ENCODE data around the gene KCNMA1.

KCNMA1 gene

DNA sequence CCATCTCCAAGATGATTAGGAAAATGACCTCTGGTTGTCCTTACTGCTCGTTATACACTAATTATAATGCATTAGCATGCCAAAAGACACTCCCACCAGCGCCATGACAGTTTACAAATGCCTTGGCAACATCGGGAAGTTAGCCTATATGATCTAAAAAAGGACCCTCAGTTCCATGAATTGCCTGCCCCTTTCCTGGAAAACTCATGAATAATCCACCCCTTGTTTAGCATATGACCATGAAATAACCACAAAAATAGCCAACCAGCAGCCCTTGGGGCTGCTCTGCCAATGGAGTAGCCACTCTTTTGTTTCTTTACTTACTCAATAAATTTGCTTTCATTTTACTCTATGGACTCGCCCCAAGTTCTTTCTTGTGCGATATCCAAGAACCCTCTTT, 41.6 kb upstream of the KCNMA1 start:
- TF ChIP-seq ZBTB7A (IDR thresholded peaks at IDR 0.05; ENCODE audit: low read depth) (no peak), FOXM1 (IDR thresholded peaks at IDR 0.05; ENCODE audit: borderline replicate concordance, low read depth) (no peak), CREB1 (IDR thresholded peaks at IDR 0.05; ENCODE audit: low read depth) (no peak), CEBPB (IDR thresholded peaks at IDR 0.05) (no peak), TCF12 (IDR thresholded peaks at IDR 0.05; ENCODE audit: low read depth) (no peak), RAD21 (IDR thresholded peaks at IDR 0.05; ENCODE audit: low read depth) (no peak), YY1 (IDR thresholded peaks at IDR 0.05; ENCODE audit: low read depth) (no peak), EGR1 (IDR thresholded peaks at IDR 0.05) (no peak), EP300 (IDR thresholded peaks at IDR 0.05; ENCODE audit: borderline replicate concordance) (no peak), NFIC (IDR thresholded peaks at IDR 0.05) (no peak)
- TF ChIP-seq, protein P1, sequence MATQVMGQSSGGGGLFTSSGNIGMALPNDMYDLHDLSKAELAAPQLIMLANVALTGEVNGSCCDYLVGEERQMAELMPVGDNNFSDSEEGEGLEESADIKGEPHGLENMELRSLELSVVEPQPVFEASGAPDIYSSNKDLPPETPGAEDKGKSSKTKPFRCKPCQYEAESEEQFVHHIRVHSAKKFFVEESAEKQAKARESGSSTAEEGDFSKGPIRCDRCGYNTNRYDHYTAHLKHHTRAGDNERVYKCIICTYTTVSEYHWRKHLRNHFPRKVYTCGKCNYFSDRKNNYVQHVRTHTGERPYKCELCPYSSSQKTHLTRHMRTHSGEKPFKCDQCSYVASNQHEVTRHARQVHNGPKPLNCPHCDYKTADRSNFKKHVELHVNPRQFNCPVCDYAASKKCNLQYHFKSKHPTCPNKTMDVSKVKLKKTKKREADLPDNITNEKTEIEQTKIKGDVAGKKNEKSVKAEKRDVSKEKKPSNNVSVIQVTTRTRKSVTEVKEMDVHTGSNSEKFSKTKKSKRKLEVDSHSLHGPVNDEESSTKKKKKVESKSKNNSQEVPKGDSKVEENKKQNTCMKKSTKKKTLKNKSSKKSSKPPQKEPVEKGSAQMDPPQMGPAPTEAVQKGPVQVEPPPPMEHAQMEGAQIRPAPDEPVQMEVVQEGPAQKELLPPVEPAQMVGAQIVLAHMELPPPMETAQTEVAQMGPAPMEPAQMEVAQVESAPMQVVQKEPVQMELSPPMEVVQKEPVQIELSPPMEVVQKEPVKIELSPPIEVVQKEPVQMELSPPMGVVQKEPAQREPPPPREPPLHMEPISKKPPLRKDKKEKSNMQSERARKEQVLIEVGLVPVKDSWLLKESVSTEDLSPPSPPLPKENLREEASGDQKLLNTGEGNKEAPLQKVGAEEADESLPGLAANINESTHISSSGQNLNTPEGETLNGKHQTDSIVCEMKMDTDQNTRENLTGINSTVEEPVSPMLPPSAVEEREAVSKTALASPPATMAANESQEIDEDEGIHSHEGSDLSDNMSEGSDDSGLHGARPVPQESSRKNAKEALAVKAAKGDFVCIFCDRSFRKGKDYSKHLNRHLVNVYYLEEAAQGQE (IDR thresholded peaks at IDR 0.05; ENCODE audit: low read depth): no peak
- TF ChIP-seq, protein P2, sequence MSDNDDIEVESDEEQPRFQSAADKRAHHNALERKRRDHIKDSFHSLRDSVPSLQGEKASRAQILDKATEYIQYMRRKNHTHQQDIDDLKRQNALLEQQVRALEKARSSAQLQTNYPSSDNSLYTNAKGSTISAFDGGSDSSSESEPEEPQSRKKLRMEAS (IDR thresholded peaks at IDR 0.05): no peak
- TF ChIP-seq, protein P3, sequence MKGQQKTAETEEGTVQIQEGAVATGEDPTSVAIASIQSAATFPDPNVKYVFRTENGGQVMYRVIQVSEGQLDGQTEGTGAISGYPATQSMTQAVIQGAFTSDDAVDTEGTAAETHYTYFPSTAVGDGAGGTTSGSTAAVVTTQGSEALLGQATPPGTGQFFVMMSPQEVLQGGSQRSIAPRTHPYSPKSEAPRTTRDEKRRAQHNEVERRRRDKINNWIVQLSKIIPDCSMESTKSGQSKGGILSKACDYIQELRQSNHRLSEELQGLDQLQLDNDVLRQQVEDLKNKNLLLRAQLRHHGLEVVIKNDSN (IDR thresholded peaks at IDR 0.05): no peak

DNA sequence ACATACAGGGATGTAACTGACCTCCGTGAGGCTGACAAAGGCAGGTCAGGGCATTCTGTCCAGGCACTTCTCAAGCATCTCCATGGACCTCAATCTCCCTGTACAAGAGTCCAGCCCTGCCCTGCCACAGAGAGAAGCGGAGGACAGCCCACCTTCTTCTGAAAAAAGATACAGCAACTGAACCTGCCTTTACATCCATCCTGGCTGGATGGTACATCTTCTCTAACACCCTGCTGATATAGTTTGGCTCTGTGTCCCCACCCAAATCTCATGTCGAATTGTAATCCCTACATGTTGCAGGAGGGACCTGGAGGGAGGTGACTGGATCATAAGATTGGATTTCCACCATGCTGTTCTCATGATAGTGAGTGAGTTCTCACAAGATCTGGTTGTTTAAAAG, 40.5 kb upstream of the KCNMA1 start:
- TF ChIP-seq, protein P1 (IDR thresholded peaks at IDR 0.05; ENCODE audit: low read depth): no peak
- TF ChIP-seq EP300 (IDR thresholded peaks at IDR 0.05; ENCODE audit: borderline replicate concordance) (no peak), YY1 (IDR thresholded peaks at IDR 0.05; ENCODE audit: low read depth) (no peak), TCF12 (IDR thresholded peaks at IDR 0.05; ENCODE audit: low read depth) (no peak), EGR1 (IDR thresholded peaks at IDR 0.05) (no peak), TEAD4 (IDR thresholded peaks at IDR 0.05) (no peak), ZBTB7A (IDR thresholded peaks at IDR 0.05; ENCODE audit: low read depth) (no peak), NFIC (IDR thresholded peaks at IDR 0.05) (no peak), CREB1 (IDR thresholded peaks at IDR 0.05; ENCODE audit: low read depth) (no peak)
- TF ChIP-seq, protein P2 (IDR thresholded peaks at IDR 0.05): no peak

DNA sequence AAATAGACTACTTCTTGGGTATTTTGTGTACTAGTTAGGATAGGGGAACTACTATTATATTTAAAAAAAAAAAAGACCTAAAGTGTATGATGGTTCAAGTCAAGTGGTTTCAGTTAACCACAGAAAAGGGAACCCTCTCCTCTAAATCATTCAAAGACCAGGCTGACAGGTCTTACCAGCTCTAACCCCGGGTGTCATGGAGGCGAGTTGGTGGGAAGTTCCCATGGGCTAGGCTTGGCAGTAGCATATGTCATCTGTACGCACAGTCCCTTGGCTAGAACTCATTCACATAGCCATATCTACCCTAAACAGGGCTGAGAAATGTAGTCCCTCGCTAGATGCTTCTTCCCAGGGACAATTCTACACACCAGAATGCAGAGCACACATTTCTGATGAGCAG, 37.7 kb upstream of the KCNMA1 start:
- TF ChIP-seq CREB1 (IDR thresholded peaks at IDR 0.05; ENCODE audit: low read depth) (no peak), NFIC (IDR thresholded peaks at IDR 0.05) (no peak), RAD21 (IDR thresholded peaks at IDR 0.05; ENCODE audit: low read depth) (no peak), EP300 (IDR thresholded peaks at IDR 0.05; ENCODE audit: borderline replicate concordance) (no peak), TEAD4 (IDR thresholded peaks at IDR 0.05) (no peak), YY1 (IDR thresholded peaks at IDR 0.05; ENCODE audit: low read depth) (no peak), EGR1 (IDR thresholded peaks at IDR 0.05) (no peak), TAF1 (IDR thresholded peaks at IDR 0.05; ENCODE audit: low read depth) (no peak), CEBPB (IDR thresholded peaks at IDR 0.05) (no peak)
- TF ChIP-seq, protein P3 (IDR thresholded peaks at IDR 0.05): no peak
- TF ChIP-seq, protein P1 (IDR thresholded peaks at IDR 0.05; ENCODE audit: low read depth): no peak
- TF ChIP-seq, protein P2 (IDR thresholded peaks at IDR 0.05): no peak

DNA sequence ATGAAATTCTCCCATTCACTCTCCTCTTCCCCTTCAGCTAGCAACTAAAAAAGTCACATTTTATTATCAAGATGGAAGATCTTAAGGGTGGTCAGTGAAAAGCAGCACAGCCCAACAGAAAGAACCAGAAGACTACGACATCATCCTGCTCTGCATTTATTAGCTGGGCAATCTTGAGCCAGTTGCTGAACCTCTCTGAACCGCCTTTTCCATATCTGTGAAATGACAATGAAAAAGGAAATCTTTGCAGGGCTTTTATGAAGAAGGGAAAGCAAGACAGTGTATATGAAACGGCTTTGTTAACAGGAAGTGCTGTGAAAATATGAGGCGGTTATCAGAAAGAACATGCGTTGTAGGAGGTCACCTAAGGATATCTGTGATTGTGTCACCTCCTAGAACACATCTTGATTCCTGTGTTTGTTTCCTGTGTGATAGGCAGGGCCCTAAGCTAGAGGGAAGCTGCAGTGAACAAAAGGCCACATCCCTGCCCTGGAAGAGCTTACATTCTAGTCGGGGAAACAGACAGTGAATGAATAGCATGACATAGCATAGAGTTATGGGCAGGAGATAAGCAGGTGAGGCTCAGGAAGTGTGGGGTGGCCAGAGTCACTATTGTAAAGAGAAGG, 36.0 kb upstream of the KCNMA1 start:
- TF ChIP-seq TCF12 (IDR thresholded peaks at IDR 0.05; ENCODE audit: low read depth): no peak
- TF ChIP-seq EP300 (IDR thresholded peaks at IDR 0.05; ENCODE audit: borderline replicate concordance): no peak
- TF ChIP-seq, protein P1 (IDR thresholded peaks at IDR 0.05; ENCODE audit: low read depth): no peak
- no peak for TF ChIP-seq YY1 (IDR thresholded peaks at IDR 0.05; ENCODE audit: low read depth)
- no peak for TF ChIP-seq RAD21 (IDR thresholded peaks at IDR 0.05; ENCODE audit: low read depth)
- no peak for TF ChIP-seq TAF1 (IDR thresholded peaks at IDR 0.05; ENCODE audit: low read depth)
- TF ChIP-seq, protein P3 (IDR thresholded peaks at IDR 0.05): no peak
- no peak for TF ChIP-seq NFIC (IDR thresholded peaks at IDR 0.05)
- no peak for TF ChIP-seq CREB1 (IDR thresholded peaks at IDR 0.05; ENCODE audit: low read depth)
- TF ChIP-seq, protein P2 (IDR thresholded peaks at IDR 0.05): no peak
- no peak for TF ChIP-seq FOXM1 (IDR thresholded peaks at IDR 0.05; ENCODE audit: borderline replicate concordance, low read depth)
- TF ChIP-seq TEAD4 (IDR thresholded peaks at IDR 0.05): no peak
- TF ChIP-seq ZBTB7A (IDR thresholded peaks at IDR 0.05; ENCODE audit: low read depth): no peak
- TF ChIP-seq CEBPB (IDR thresholded peaks at IDR 0.05): no peak
- no peak for TF ChIP-seq EGR1 (IDR thresholded peaks at IDR 0.05)

Data from Ishikawa (cell line).